Ishikawa (cell line): ENCODE data around the gene HOOK2.

Experiments used
- CEBPB ChIP-seq: IDR thresholded peaks from 2 replicates; pipeline ENCODE4 v1.6.1; 2012
- EGR1 ChIP-seq: IDR thresholded peaks from 2 replicates; pipeline ENCODE4 v1.6.1; 2012
- EP300 ChIP-seq: IDR thresholded peaks from 2 replicates; pipeline ENCODE4 v1.6.1; 2012; ENCODE audit warnings: borderline replicate concordance
- FOXM1 ChIP-seq: IDR thresholded peaks from 2 replicates; pipeline ENCODE4 v1.6.1; 2012; ENCODE audit warnings: low read depth, borderline replicate concordance
- RAD21 ChIP-seq: IDR thresholded peaks from 2 replicates; pipeline ENCODE4 v1.6.1; 2012; ENCODE audit warnings: low read depth
- REST ChIP-seq: IDR thresholded peaks from 2 replicates; pipeline ENCODE4 v1.6.1; 2012; ENCODE audit warnings: low read depth, mild to moderate bottlenecking
- TAF1 ChIP-seq: IDR thresholded peaks from 2 replicates; pipeline ENCODE4 v1.6.1; 2012; ENCODE audit warnings: low read depth, mild to moderate bottlenecking
- TCF12 ChIP-seq: IDR thresholded peaks from 2 replicates; pipeline ENCODE4 v1.6.1; 2012; ENCODE audit warnings: low read depth
- TEAD4 ChIP-seq: IDR thresholded peaks from 2 replicates; pipeline ENCODE4 v1.6.1; 2012
- YY1 ChIP-seq: IDR thresholded peaks from 2 replicates; pipeline ENCODE4 v1.6.1; 2012; ENCODE audit warnings: low read depth
- TF ChIP-seq, protein P1 (sequence below): IDR thresholded peaks from 2 replicates; pipeline ENCODE4 v1.6.1; 2012

GRCh38 chr19:12766051-12766521 is 9.3 kb downstream of the HOOK2 start:
- no peak for TF ChIP-seq EGR1
- TF ChIP-seq YY1, result no peak
- peak; percentile 65 for TF ChIP-seq RAD21
- no peak for TF ChIP-seq TCF12
- TF ChIP-seq FOXM1, result no peak
- no peak for TF ChIP-seq EP300
- TF ChIP-seq, protein P1, sequence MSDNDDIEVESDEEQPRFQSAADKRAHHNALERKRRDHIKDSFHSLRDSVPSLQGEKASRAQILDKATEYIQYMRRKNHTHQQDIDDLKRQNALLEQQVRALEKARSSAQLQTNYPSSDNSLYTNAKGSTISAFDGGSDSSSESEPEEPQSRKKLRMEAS, result no peak
- no peak for TF ChIP-seq REST
- no peak for TF ChIP-seq TAF1
- no peak for TF ChIP-seq TEAD4
- TF ChIP-seq CEBPB, result no peak
